Astrocyte (in vitro differentiated cells and primary cell): Measurements from ENCODE around the gene FBXW9. TPM values are rescaled to one million over a fixed set of nuclear protein-coding genes. Genes with fewer than 3 reads are reported as not detected.
A peak's percentile ranks its signal among the peaks of the same experiment; 100 is the strongest.

Experiments used
- DNase-seq: peaks from one replicate; pipeline ENCODE4 v3.0.0-alpha.2; 2010; ENCODE audit warnings: low read depth
- FAIRE-seq: peaks from 2 replicates; lab custom pipeline; 2011; peaks lifted over from hg19 to GRCh38; lab: Jason Lieb, UNC
- H2AFZ ChIP-seq: 2 replicates; pipeline ENCODE4 v1.6.0; 2012; ENCODE audit warnings: low read depth, low read length, inconsistent platforms
- H3K27ac ChIP-seq: 2 replicates; pipeline ENCODE4 v1.5.1; 2011; ENCODE audit warnings: low read depth, low read length, inconsistent platforms
- H3K27me3 ChIP-seq: 2 replicates; pipeline ENCODE4 v1.6.0; 2011; ENCODE audit warnings: low read length, inconsistent platforms; ENCODE audit not compliant: insufficient read depth
- H3K36me3 ChIP-seq: 2 replicates; pipeline ENCODE4 v1.5.1; 2011; ENCODE audit warnings: low read length, inconsistent platforms; ENCODE audit not compliant: insufficient read depth
- H3K4me1 ChIP-seq: 2 replicates; pipeline ENCODE4 v1.5.1; 2011; ENCODE audit warnings: low read length, inconsistent platforms; ENCODE audit not compliant: insufficient read depth
- H3K4me2 ChIP-seq: 2 replicates; pipeline ENCODE4 v1.6.0; 2012; ENCODE audit warnings: low read length, inconsistent platforms
- H3K4me3 ChIP-seq: 2 replicates; pipeline ENCODE4 v1.5.1; 2011; ENCODE audit warnings: low read depth, mild to moderate bottlenecking, low read length, inconsistent platforms; ENCODE audit not compliant: insufficient read depth
- H3K79me2 ChIP-seq: 2 replicates; pipeline ENCODE4 v1.6.0; 2012; ENCODE audit warnings: mild to moderate bottlenecking, low read length, inconsistent platforms; ENCODE audit not compliant: insufficient read depth
- H3K9ac ChIP-seq: 2 replicates; pipeline ENCODE4 v1.6.0; 2012; ENCODE audit warnings: mild to moderate bottlenecking, low read length, inconsistent platforms
- H3K9me3 ChIP-seq: 2 replicates; pipeline ENCODE4 v1.5.1; 2012; ENCODE audit warnings: low read depth, mild to moderate bottlenecking, low read length, inconsistent platforms; ENCODE audit not compliant: insufficient read depth
- H4K20me1 ChIP-seq: 2 replicates; pipeline ENCODE4 v1.6.0; 2012; ENCODE audit warnings: low read length, inconsistent platforms; ENCODE audit not compliant: insufficient read depth
- H3K27ac Mint-ChIP-seq: one replicate; pipeline ENCODE4 v1.8.0; 2021; ENCODE audit warnings: mild to moderate bottlenecking, mixed read lengths; ENCODE audit not compliant: unreplicated experiment
- H3K27me3 Mint-ChIP-seq: one replicate; pipeline ENCODE4 v1.8.0; 2021; ENCODE audit warnings: low read depth, mixed read lengths; ENCODE audit not compliant: unreplicated experiment
- H3K36me3 Mint-ChIP-seq: one replicate; pipeline ENCODE4 v1.8.0; 2021; ENCODE audit warnings: low read depth, mixed read lengths; ENCODE audit not compliant: unreplicated experiment
- H3K4me1 Mint-ChIP-seq: one replicate; pipeline ENCODE4 v1.8.0; 2021; ENCODE audit warnings: low read depth, mixed read lengths; ENCODE audit not compliant: unreplicated experiment
- H3K4me3 Mint-ChIP-seq: one replicate; pipeline ENCODE4 v1.8.0; 2021; ENCODE audit warnings: mild to moderate bottlenecking, moderate library complexity, mixed read lengths; ENCODE audit not compliant: unreplicated experiment
- H3K9me3 Mint-ChIP-seq: one replicate; pipeline ENCODE4 v1.8.0; 2021; ENCODE audit warnings: mild to moderate bottlenecking, mixed read lengths; ENCODE audit not compliant: unreplicated experiment
- EZH2 ChIP-seq: IDR thresholded peaks from 2 replicates; pipeline ENCODE4 v1.6.1; 2012; ENCODE audit warnings: mild to moderate bottlenecking, low read length, inconsistent platforms; ENCODE audit not compliant: insufficient read depth
- total RNA-seq: library from RNA; stranded (reverse); gene quantifications from 2 replicates; pipeline ENCODE4 v1.2.1, GENCODE V29; 2021
- TF ChIP-seq, protein P1 (sequence below): IDR thresholded peaks from 2 replicates; pipeline ENCODE4 v1.5.1; 2011; ENCODE audit warnings: low read depth, mild to moderate bottlenecking, inconsistent platforms, low read length, moderate library complexity; ENCODE audit not compliant: insufficient read depth

FBXW9 gene
- total RNA-seq, 1 donor from 2014 or later: 9.9 TPM

DNA sequence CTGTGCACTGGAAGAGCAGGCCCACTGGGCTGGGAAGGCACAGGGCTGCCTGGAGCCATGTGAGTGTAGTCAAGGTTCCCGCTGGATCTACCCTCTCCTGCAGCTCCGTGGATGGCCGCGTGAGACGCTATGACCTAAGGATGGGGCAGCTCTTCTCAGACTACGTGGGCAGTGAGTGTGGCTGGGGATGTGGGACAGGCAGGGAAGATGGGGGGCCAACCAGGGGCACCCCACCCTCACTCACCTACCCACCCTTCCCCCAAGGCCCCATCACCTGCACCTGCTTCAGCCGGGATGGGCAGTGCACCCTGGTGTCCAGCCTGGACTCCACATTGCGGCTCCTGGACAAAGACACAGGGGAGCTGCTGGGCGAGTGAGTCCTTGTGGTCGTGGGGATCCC lies 23.7 kb downstream of the FBXW9 start:
- Histone ChIP-seq H3K9me3 (no peaks in the 10 kb centered on the region), H3K9ac (no peak overlapping the region), H3K79me2 (peaks cover 38% of the 10 kb centered on the region), H4K20me1 (peaks cover 33% of the 10 kb centered on the region), H2AFZ (no peak overlapping the region), H3K27ac (no peak overlapping the region), H3K36me3 (peaks cover 19% of the 10 kb centered on the region), H3K4me1 (peaks cover 14% of the 10 kb centered on the region), H3K27me3 (no peaks in the 10 kb centered on the region), H3K4me3 (no peak overlapping the region), H3K4me2 (no peak overlapping the region)
- Mint-ChIP-seq H3K27ac (no peak overlapping the region), H3K27me3 (no peaks in the 10 kb centered on the region), H3K4me1 (peaks cover 13% of the 10 kb centered on the region), H3K9me3 (no peaks in the 10 kb centered on the region), H3K36me3 (peaks cover 15% of the 10 kb centered on the region), H3K4me3 (no peak overlapping the region)
- TF ChIP-seq, protein P1, sequence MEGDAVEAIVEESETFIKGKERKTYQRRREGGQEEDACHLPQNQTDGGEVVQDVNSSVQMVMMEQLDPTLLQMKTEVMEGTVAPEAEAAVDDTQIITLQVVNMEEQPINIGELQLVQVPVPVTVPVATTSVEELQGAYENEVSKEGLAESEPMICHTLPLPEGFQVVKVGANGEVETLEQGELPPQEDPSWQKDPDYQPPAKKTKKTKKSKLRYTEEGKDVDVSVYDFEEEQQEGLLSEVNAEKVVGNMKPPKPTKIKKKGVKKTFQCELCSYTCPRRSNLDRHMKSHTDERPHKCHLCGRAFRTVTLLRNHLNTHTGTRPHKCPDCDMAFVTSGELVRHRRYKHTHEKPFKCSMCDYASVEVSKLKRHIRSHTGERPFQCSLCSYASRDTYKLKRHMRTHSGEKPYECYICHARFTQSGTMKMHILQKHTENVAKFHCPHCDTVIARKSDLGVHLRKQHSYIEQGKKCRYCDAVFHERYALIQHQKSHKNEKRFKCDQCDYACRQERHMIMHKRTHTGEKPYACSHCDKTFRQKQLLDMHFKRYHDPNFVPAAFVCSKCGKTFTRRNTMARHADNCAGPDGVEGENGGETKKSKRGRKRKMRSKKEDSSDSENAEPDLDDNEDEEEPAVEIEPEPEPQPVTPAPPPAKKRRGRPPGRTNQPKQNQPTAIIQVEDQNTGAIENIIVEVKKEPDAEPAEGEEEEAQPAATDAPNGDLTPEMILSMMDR: no peak
- TF ChIP-seq EZH2: no peak
- no peak for FAIRE-seq
- DNase-seq: no peak

DNA sequence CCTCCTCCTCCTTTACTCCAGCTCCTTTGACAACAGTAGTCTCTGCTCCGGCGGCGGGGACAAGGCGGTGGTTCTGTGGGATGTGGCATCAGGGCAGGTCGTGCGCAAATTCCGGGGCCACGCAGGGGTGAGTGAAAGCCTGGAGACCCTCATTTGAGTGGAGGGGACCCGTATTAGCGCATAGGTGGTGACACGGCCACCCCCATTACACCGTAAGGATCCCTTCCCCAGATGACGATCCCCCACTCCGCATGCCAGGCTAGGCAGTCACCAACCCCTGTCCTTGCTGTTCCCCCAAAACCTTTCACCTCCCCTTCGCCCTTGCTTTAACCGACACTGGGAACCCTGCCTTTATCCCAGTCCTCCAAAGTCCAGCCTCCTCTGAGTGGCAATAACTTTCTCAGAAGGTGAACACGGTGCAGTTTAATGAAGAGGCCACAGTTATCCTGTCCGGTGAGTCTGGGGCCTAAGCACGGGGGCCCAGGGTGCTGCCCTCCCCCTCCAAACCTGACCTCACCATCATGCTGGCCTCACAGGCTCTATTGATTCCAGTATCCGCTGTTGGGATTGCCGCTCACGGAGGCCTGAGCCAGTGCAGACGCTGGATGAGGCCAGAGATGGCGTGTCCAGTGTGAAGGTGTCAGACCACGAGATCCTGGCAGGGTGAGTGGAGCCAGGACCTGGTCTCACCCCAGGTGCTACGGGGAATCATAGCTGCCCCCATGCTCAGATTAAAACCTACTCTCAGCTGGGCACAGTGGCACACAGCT lies 26.1 kb downstream of the FBXW9 start:
- H3K27me3 Mint-ChIP-seq: no peaks in the 10 kb centered on the region
- Histone ChIP-seq H3K79me2 (peaks cover 50% of the 10 kb centered on the region), H3K27ac (peak overlapping the region; percentile 97), H3K9ac (peak overlapping the region; percentile 88), H4K20me1 (peaks cover 22% of the 10 kb centered on the region), H3K27me3 (no peaks in the 10 kb centered on the region), H2AFZ (peak overlapping the region; percentile 84), H3K36me3 (peaks cover 11% of the 10 kb centered on the region), H3K9me3 (no peaks in the 10 kb centered on the region), H3K4me3 (peak overlapping the region; percentile 83), H3K4me1 (peaks cover 21% of the 10 kb centered on the region), H3K4me2 (peak overlapping the region; percentile 89)
- H3K4me3 Mint-ChIP-seq: peak overlapping the region; percentile 98
- peak overlapping the region; percentile 47 for H3K27ac Mint-ChIP-seq
- no peaks in the 10 kb centered on the region for H3K9me3 Mint-ChIP-seq
- H3K36me3 Mint-ChIP-seq: peaks cover 9% of the 10 kb centered on the region
- H3K4me1 Mint-ChIP-seq: peaks cover 25% of the 10 kb centered on the region
- DNase-seq (no peak), FAIRE-seq (no peak)
- TF ChIP-seq EZH2: no peak
- TF ChIP-seq, protein P1: no peak
